ENCODE measurements around the gene MOSPD3. TPM values are rescaled to one million over a fixed set of nuclear protein-coding genes. Genes with fewer than 3 reads are reported as not detected.

MOSPD3 gene
- total RNA-seq, 1 experiment from 2014 or later, result 25.0 TPM

GRCh38 chr7:100571829-100572116, 40.6 kb upstream of the MOSPD3 start:
- no peaks in the 10 kb centered on the region for H3K36me3 ChIP-seq (ENCODE audit: control insufficient read depth, insufficient read depth, low read length)
- CTCF ChIA-PET, result interaction anchor here (0.6 kb wide), 1 partner anchor 18 kb away, joined by 3 read pairs; no protein-coding TSS in a partner anchor
- H3K9me3 ChIP-seq (ENCODE audit: control insufficient read depth, insufficient read depth, low read depth, low read length), result no peaks in the 10 kb centered on the region
- no TSS peak for BruUV-seq (replicated peaks)
- intact Hi-C loops (cut with micrococcal nuclease; ENCODE audit: unreplicated experiment), result no loop called here
- DNase-seq (ENCODE audit: low read depth, low spot score) (no peak), ATAC-seq (no peak)
- no peak overlapping the region; the same call in 1 of the 2 replicates for H3K27ac ChIP-seq (ENCODE audit: low read length)
- peaks cover 39% of the 10 kb centered on the region for H3K4me1 ChIP-seq (ENCODE audit: control insufficient read depth, insufficient read depth, low read length)
- no peak overlapping the region for H3K4me3 ChIP-seq (ENCODE audit: low read depth in 2 of 2, low read length in 2 of 2)
- in situ Hi-C loops (cut with HindIII; ENCODE audit: low pct_unique_long_range_greater_than_20kb, low sequenced_read_pairs), result no loop called here
- no peaks in the 10 kb centered on the region for H3K27me3 ChIP-seq (ENCODE audit: control insufficient read depth, insufficient read depth, low read length)
- TF ChIP-seq CTCF (IDR thresholded peaks at IDR 0.05), result no peak
- no peak for TF ChIP-seq SIN3A (IDR thresholded peaks at IDR 0.05; ENCODE audit: borderline replicate concordance, insufficient read depth, low read depth, low read length)
- no peak for TF ChIP-seq POLR2AphosphoS5 (IDR thresholded peaks at IDR 0.05; ENCODE audit: low read depth, low read length)
- no peak for TF ChIP-seq TCF7L2 (IDR thresholded peaks at IDR 0.05; ENCODE audit: low read depth, low read length)
- TF ChIP-seq REST (IDR thresholded peaks at IDR 0.05; ENCODE audit: insufficient read depth in 1 of 2, low read depth in 2 of 2, low read length in 1 of 2), result no peak
- POLR2A ChIA-PET, result interaction anchor here (0.6 kb wide), 1 partner anchor 475 kb away, joined by 3 read pairs; no protein-coding TSS in a partner anchor

GRCh38 chr7:100572281-100572948, 39.9 kb upstream of the MOSPD3 start:
- no peak for ATAC-seq
- POLR2A ChIA-PET, result interaction anchor here (0.6 to 1.1 kb wide), 2 partner anchors 40 to 126 kb away, joined by 4 to 7 read pairs; partner anchors contain the start of gene MOSPD3
- H3K36me3 ChIP-seq (ENCODE audit: control insufficient read depth, insufficient read depth, low read length), result no peaks in the 10 kb centered on the region

More at GRCh38 chr7:100572281-100572948, 39.9 kb upstream of the MOSPD3 start:
- intact Hi-C loops (cut with micrococcal nuclease; ENCODE audit: unreplicated experiment), result no loop called here
- TF ChIP-seq SIN3A (IDR thresholded peaks at IDR 0.05; ENCODE audit: borderline replicate concordance, insufficient read depth, low read depth, low read length), result no peak
- no peak for TF ChIP-seq CTCF (IDR thresholded peaks at IDR 0.05)
- TF ChIP-seq POLR2AphosphoS5 (IDR thresholded peaks at IDR 0.05; ENCODE audit: low read depth, low read length), result no peak
- TF ChIP-seq TCF7L2 (IDR thresholded peaks at IDR 0.05; ENCODE audit: low read depth, low read length), result no peak
- no peaks in the 10 kb centered on the region for H3K27me3 ChIP-seq (ENCODE audit: control insufficient read depth, insufficient read depth, low read length)
- in situ Hi-C loops (cut with HindIII; ENCODE audit: low pct_unique_long_range_greater_than_20kb, low sequenced_read_pairs), result no loop called here
- no peak for DNase-seq (ENCODE audit: low read depth, low spot score)
- no TSS peak for BruUV-seq (replicated peaks)
- H3K27ac ChIP-seq (ENCODE audit: low read length), result no peak overlapping the region
- no peak overlapping the region for H3K4me3 ChIP-seq (ENCODE audit: low read depth in 2 of 2, low read length in 2 of 2)
- H3K4me1 ChIP-seq (ENCODE audit: control insufficient read depth, insufficient read depth, low read length), result peaks cover 34% of the 10 kb centered on the region
- CTCF ChIA-PET, result interaction anchor here (0.6 kb wide), 1 partner anchor 84 kb away, joined by 3 read pairs; the partner anchor contains the start of gene ACTL6B
- no peaks in the 10 kb centered on the region for H3K9me3 ChIP-seq (ENCODE audit: control insufficient read depth, insufficient read depth, low read depth, low read length)
